Activated CD8-positive, alpha-beta memory T cell treated with anti-CD3 and anti-CD28 coated beads, Interleukin-2, amount 50 U/mL, for 48 hours (primary cell): Measurements from ENCODE around the gene MVK.

Experiments
- DNase-seq: peaks from one replicate; pipeline ENCODE4 v3.0.0-alpha.2; 2020

MVK gene

DNA sequence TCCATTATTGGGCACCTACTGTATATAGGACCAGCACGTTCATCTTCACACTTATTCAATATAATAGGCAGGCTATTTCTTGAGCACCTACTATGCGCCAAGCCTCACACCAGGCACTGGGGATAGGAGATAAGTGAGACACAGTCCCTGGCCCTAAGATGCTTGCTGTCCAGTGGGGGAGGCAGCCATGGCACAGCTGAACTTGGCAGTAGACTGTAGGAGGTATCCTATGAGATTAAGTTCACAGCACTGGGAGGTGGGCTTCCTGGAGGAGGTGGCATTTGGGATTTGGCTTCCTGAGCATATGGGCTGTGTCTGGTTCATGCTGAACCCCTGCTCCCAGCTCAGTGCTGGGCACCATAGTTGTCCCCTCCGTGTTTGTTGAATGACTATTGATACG lies 65.1 kb downstream of the MVK start:
- DNase-seq = no peak

DNA sequence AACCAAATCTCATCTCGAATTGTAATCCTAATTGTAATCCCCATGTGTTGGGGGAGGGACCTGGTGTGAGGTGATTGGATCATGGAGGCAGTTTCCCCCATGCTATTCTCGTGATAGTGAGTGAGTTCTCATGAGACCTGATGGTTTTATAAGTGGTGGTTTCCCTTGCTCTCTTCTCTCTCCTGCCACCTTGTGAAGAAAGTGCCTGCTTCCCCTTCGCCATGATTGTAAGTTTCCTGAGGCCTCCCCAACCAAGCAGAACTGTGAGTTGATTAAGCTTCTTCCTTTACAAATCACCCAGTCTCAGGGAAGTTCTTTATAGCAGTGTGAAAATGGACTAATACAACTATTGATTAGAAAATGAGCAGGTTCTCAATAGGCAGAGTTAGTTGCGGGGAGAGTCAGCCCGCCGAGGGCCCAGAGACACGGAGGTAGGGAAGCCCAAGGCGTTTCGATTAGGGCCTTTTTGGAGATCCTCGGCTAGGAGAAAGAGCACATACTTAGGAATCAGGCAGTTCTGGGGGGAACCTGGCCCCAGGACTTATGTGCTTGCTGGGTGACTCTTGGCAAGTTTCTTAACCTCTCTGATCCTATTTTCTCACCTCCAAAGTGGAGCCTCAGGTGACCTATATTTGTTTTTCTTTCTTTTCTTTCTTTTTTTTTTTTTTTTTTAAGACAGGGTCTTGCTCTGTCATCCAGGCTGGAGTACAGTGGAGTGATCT lies 65.7 kb downstream of the MVK start:
- no peak for DNase-seq

GRCh38 chr12:109640961-109641360 lies 67.4 kb downstream of the MVK start:
- DNase-seq = no peak

GRCh38 chr12:109641422-109641821 lies 67.8 kb downstream of the MVK start:
- no peak for DNase-seq

DNA sequence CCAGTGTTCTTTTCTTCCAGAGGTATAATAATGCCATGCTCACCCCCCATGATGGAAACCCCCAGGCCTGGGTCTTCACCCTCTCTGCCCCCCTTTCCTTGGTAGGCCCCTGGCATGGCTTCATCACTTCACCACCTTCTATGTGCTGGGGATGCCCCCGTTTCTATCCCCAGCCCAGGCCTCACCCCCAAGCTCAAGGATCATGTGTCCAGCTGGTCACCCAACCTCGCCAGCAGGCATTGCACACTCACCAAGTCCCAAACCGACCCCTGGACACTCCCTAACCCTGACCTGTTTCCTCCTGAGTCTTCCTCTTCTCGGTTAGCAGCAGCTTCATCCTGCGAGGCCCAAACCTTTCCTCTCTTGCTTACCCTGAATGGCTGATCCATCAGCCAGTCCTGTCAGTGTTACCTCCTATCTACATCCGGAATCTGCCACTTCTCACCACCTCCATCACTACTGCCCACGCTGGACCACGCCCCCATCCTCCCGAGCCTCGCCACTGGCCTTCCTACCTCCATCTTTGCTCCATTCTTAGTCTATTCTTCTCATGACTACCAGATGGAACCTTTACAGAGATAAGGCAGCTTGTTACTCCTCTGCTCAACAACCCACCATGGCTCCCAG lies 69.0 kb downstream of the MVK start:
- DNase-seq = no peak

- no peak for DNase-seq
These were observed 71.6 kb downstream of the MVK start for GRCh38 chr12:109645194-109645593.

GRCh38 chr12:109645708-109646107 lies 72.1 kb downstream of the MVK start:
- no peak for DNase-seq
